Osteoblast (primary cell): ENCODE results near the gene AK3. TPM values are rescaled to one million over a fixed set of nuclear protein-coding genes. Genes with fewer than 3 reads are reported as not detected.

Experiments used
- DNase-seq: peaks from one replicate; pipeline ENCODE4 v3.0.0; 2011; ENCODE audit warnings: low spot score, mixed read lengths; ENCODE audit not compliant: insufficient read length; ENCODE audit errors: missing footprints
- H2AFZ ChIP-seq: 2 replicates; pipeline ENCODE4 v1.6.0; 2011; ENCODE audit warnings: mild to moderate bottlenecking, low read length
- H3K27ac ChIP-seq: 2 replicates; pipeline ENCODE4 v1.5.1; 2011; ENCODE audit warnings: mild to moderate bottlenecking, low read depth, low read length, moderate library complexity
- H3K27me3 ChIP-seq: 2 replicates; pipeline ENCODE4 v1.6.0; 2012; ENCODE audit warnings: mild to moderate bottlenecking, control low read depth, inconsistent platforms, low read length, moderate library complexity; ENCODE audit not compliant: insufficient read depth
- H3K36me3 ChIP-seq: 2 replicates; pipeline ENCODE4 v1.5.1; 2011; ENCODE audit warnings: mild to moderate bottlenecking, low read length, control low read depth, moderate library complexity; ENCODE audit not compliant: insufficient read depth
- H3K4me1 ChIP-seq: 2 replicates; pipeline ENCODE4 v1.5.1; 2011; ENCODE audit warnings: mild to moderate bottlenecking, low read length, control low read depth, moderate library complexity; ENCODE audit not compliant: insufficient read depth
- H3K4me2 ChIP-seq: 2 replicates; pipeline ENCODE4 v1.6.0; 2011; ENCODE audit warnings: mild to moderate bottlenecking, low read length; ENCODE audit not compliant: insufficient read depth
- H3K4me3 ChIP-seq: fragments of 200-600 bp; sonication (generic); 3 replicates; pipeline ENCODE4 v1.5.1; 2012; ENCODE audit warnings: mild to moderate bottlenecking, low read length, inconsistent platforms; ENCODE audit not compliant: insufficient read depth
- H3K79me2 ChIP-seq: 2 replicates; pipeline ENCODE4 v1.6.0; 2012; ENCODE audit warnings: mild to moderate bottlenecking, low read length, control low read depth, inconsistent platforms; ENCODE audit not compliant: insufficient read depth
- H3K9me3 ChIP-seq: 2 replicates; pipeline ENCODE4 v1.5.1; 2011; ENCODE audit warnings: low read depth, low read length, control low read depth
- H4K20me1 ChIP-seq: 2 replicates; pipeline ENCODE4 v1.6.0; 2012; ENCODE audit warnings: mild to moderate bottlenecking, low read length, control low read depth; ENCODE audit not compliant: insufficient read depth
- CTCF ChIP-seq: IDR thresholded peaks from 2 replicates; pipeline ENCODE4 v1.5.1; 2011; ENCODE audit warnings: mild to moderate bottlenecking, low read depth, low read length, moderate library complexity; ENCODE audit errors: extremely low read depth
- total RNA-seq: library from RNA; depleted of rRNA; stranded (reverse); fragments of >200 nt; gene quantifications from 2 replicates; pipeline ENCODE4 v1.2.3, GENCODE V29; 2012

AK3 gene
- total RNA-seq, 1 donor: 48.9 TPM

- no peak for TF ChIP-seq CTCF
- H3K9me3 ChIP-seq: no peaks in the 10 kb centered on the region
- H3K4me3 ChIP-seq: no peak overlapping the region
- DNase-seq: no peak
- H3K27me3 ChIP-seq: no peaks in the 10 kb centered on the region
- no peaks in the 10 kb centered on the region for H3K36me3 ChIP-seq
- H3K4me2 ChIP-seq: no peak overlapping the region
- H3K79me2 ChIP-seq: peaks cover 3% of the 10 kb centered on the region
- H4K20me1 ChIP-seq: no peaks in the 10 kb centered on the region
- peaks cover 28% of the 10 kb centered on the region for H3K4me1 ChIP-seq
- no peak overlapping the region for H2AFZ ChIP-seq
- H3K27ac ChIP-seq: no peak overlapping the region
Measured at GRCh38 chr9:4667681-4668080, 73.3 kb downstream of the AK3 start.

- DNase-seq: peak; percentile 91
- Histone ChIP-seq H3K4me1 (peaks cover 39% of the 10 kb centered on the region), H2AFZ (peak within 1 kb of the TSS; percentile 84), H3K36me3 (no peaks in the 10 kb centered on the region), H3K4me2 (peak within 1 kb of the TSS; percentile 89), H4K20me1 (no peaks in the 10 kb centered on the region), H3K79me2 (peaks cover 6% of the 10 kb centered on the region), H3K4me3 (peak within 1 kb of the TSS; percentile 71), H3K27me3 (no peaks in the 10 kb centered on the region), H3K27ac (peak within 1 kb of the TSS; percentile 40), H3K9me3 (no peaks in the 10 kb centered on the region)
- TF ChIP-seq CTCF: no peak
Measured at GRCh38 chr9:4666042-4666699, 74.8 kb downstream of the AK3 start, which contains the start of gene SPATA6L. Gene SPATA6L, minus strand, starts transcription at chr9:4666480. Its CDS starts 230 bp downstream, at chr9:4666250.

GRCh38 chr9:4665357-4665756 is 75.6 kb downstream of the AK3 start:
- H3K9me3 ChIP-seq: no peaks in the 10 kb centered on the region
- peak overlapping the region; percentile 71 for H3K4me3 ChIP-seq
- H3K36me3 ChIP-seq: no peaks in the 10 kb centered on the region
- H2AFZ ChIP-seq: peak overlapping the region; percentile 38
- H4K20me1 ChIP-seq: no peaks in the 10 kb centered on the region
- DNase-seq: no peak
- H3K79me2 ChIP-seq: peaks cover 6% of the 10 kb centered on the region
- peak overlapping the region; percentile 89 for H3K4me2 ChIP-seq
- peaks cover 42% of the 10 kb centered on the region for H3K4me1 ChIP-seq
- no peaks in the 10 kb centered on the region for H3K27me3 ChIP-seq
- TF ChIP-seq CTCF: no peak
- H3K27ac ChIP-seq: no peak overlapping the region

- no peaks in the 10 kb centered on the region for H4K20me1 ChIP-seq
- H3K4me3 ChIP-seq: no peak overlapping the region
- no peak for DNase-seq
- peak overlapping the region; percentile 97 for H3K4me2 ChIP-seq
- peaks cover 42% of the 10 kb centered on the region for H3K4me1 ChIP-seq
- H3K27ac ChIP-seq: no peak overlapping the region
- H3K27me3 ChIP-seq: no peaks in the 10 kb centered on the region
- H3K36me3 ChIP-seq: no peaks in the 10 kb centered on the region
- peaks cover 6% of the 10 kb centered on the region for H3K79me2 ChIP-seq
- H2AFZ ChIP-seq: no peak overlapping the region
- no peak for TF ChIP-seq CTCF
- H3K9me3 ChIP-seq: no peaks in the 10 kb centered on the region
Measured at GRCh38 chr9:4663956-4664355, 77.0 kb downstream of the AK3 start.
